HepG2 (cell line): ENCODE measurements around the gene ADRA1B. TPM values are rescaled to one million over a fixed set of nuclear protein-coding genes. Genes with fewer than 3 reads are reported as not detected.

Source experiments
- ATAC-seq: fragments of 200-7000 bp; cut with Tn5 transposase; 3 replicates; pipeline ENCODE4 v1.9.1; 2020; ENCODE audit warnings: mild to moderate bottlenecking, moderate library complexity
- BruUV-seq: library from RNA; stranded (reverse); fragments of 400-500 nt; replicated peaks from 2 replicates; lab custom pipeline; 2021; lab: Mats Ljungman, UMichigan
- CTCF ChIA-PET: fragments of 300-600 bp; formaldehyde crosslinking; extraction: SDS; loops from one replicate; lab custom pipeline; 2021; ENCODE audit warnings: low total read pairs, inconsistent platforms, low intra/inter-chr PET ratio; lab: Yijun Ruan, JAX
- POLR2A ChIA-PET: fragments of 350-600 bp; sonication (Branson Sonifier 250); formaldehyde crosslinking; loops from one replicate; lab custom pipeline; 2020; ENCODE audit warnings: antibody characterized with exemption, inconsistent platforms; lab: Yijun Ruan, JAX
- DNase-seq: peaks from one replicate; pipeline ENCODE4 v3.0.0-alpha.2; 2015; ENCODE audit warnings: low spot score
- FAIRE-seq: peaks from 3 replicates; lab custom pipeline; 2011; peaks lifted over from hg19 to GRCh38; lab: Jason Lieb, UNC
- H2AFZ ChIP-seq: one replicate; pipeline ENCODE4 v1.6.1; 2011; ENCODE audit warnings: low read length, inconsistent platforms
- H3K27ac ChIP-seq: fragments of 300-600 bp; 3 replicates; pipeline ENCODE4 v1.8.0; 2011; ENCODE audit warnings: mixed run types, mild to moderate bottlenecking, mixed read lengths, low read length, inconsistent platforms; ENCODE audit not compliant: insufficient read depth; ENCODE audit errors: extremely low read length
- H3K27me3 ChIP-seq, 2 experiments: fragments of 200-600 bp in 1 of 2; 2 replicates in 1 of 2; 3 replicates in 1 of 2; pipeline versions ENCODE4 v1.6.0 to v1.8.0; 2011; ENCODE audit warnings: low read length in 2 of 2, mild to moderate bottlenecking in 2 of 2, moderate library complexity in 2 of 2, inconsistent platforms in 1 of 2; ENCODE audit not compliant: insufficient read depth in 2 of 2, control insufficient read depth in 1 of 2
- H3K36me3 ChIP-seq, 2 experiments: fragments of 200-600 bp in 1 of 2; replicated peaks in 1 of 2; 2 replicates in 1 of 2; 3 replicates in 1 of 2; pipeline versions ENCODE4 v1.5.1 to v1.8.0; 2011; ENCODE audit warnings: low read length in 2 of 2, inconsistent platforms in 1 of 2; ENCODE audit not compliant: insufficient read depth in 2 of 2, control insufficient read depth in 1 of 2
- H3K4me1 ChIP-seq: 2 replicates; pipeline ENCODE4 v1.5.1; 2012; ENCODE audit warnings: low read length, inconsistent platforms; ENCODE audit not compliant: insufficient read depth
- H3K4me2 ChIP-seq: 2 replicates; pipeline ENCODE4 v1.6.0; 2011; ENCODE audit warnings: low read depth, low read length, inconsistent platforms
- H3K4me3 ChIP-seq, 3 experiments: fragments of 200-600 bp in 1 of 3; sonication (generic), shearing (Covaris generic) in 1 of 3; replicated peaks in 1 of 3; 2 replicates each; pipeline ENCODE4 v1.5.1; 2011 to 2016; ENCODE audit warnings: low read length in 3 of 3, inconsistent platforms in 2 of 3, low read depth in 2 of 3, mild to moderate bottlenecking in 2 of 3, control low read depth in 1 of 3, mixed read lengths in 1 of 3; ENCODE audit not compliant: insufficient read depth in 1 of 3
- H3K79me2 ChIP-seq: one replicate; pipeline ENCODE4 v1.6.1; 2011; ENCODE audit warnings: low read length, inconsistent platforms; ENCODE audit not compliant: insufficient read depth
- H3K9ac ChIP-seq: 2 replicates; pipeline ENCODE4 v1.6.0; 2011; ENCODE audit warnings: mild to moderate bottlenecking, low read depth, low read length, inconsistent platforms; ENCODE audit not compliant: insufficient read depth
- H3K9me3 ChIP-seq: 2 replicates; pipeline ENCODE4 v1.5.1; 2012; ENCODE audit warnings: mild to moderate bottlenecking, low read length
- H4K20me1 ChIP-seq: 2 replicates; pipeline ENCODE4 v1.6.0; 2011; ENCODE audit warnings: inconsistent platforms, mild to moderate bottlenecking, low read length, moderate library complexity; ENCODE audit not compliant: insufficient read depth
- ATM ChIP-seq: fragments of 450-650 bp; IDR thresholded peaks from 2 replicates; pipeline ENCODE4 v1.7.1; 2017; ENCODE audit warnings: mild to moderate bottlenecking, borderline replicate concordance
- PTBP1 ChIP-seq: fragments of 200-400 bp; formaldehyde crosslinking; IDR thresholded peaks from 2 replicates; pipeline ENCODE4 v1.6.1; 2018; ENCODE audit warnings: low read length, low read depth; ENCODE audit not compliant: poor library complexity, severe bottlenecking
- RNF2 ChIP-seq: fragments of 450-650 bp; conservative IDR thresholded peaks from 2 replicates; pipeline ENCODE4 v1.6.1; 2016; ENCODE audit warnings: low read depth
- WGBS: methylation state at CpG from one replicate; pipeline ENCODE4 v1.1.6; 2017; ENCODE audit warnings: low lambda C conversion rate; 5-methylcytosine and 5-hydroxymethylcytosine counted together
- in situ Hi-C: cut with HindIII; loops from 2 replicates; pipeline ENCODE4 v1.10.0; 2017; ENCODE audit warnings: low pct_unique_long_range_greater_than_20kb; ENCODE audit not compliant: extremely low pct_ligation_motif_present
- intact Hi-C: fragments of 100-400 bp; cut with micrococcal nuclease; formaldehyde crosslinking; loops from one replicate; pipeline ENCODE4 v1.10.0; 2022; ENCODE audit not compliant: unreplicated experiment
- polyA plus RNA-seq, 8 experiments: library from polyadenylated mRNA; depleted of rRNA in 3 of 8; stranded (reverse) in 7 of 8; unstranded in 1 of 8; fragments of >200 nt; fragmentation: Illumina TruSeq in 4 of 8; extraction: Trizol in 4 of 8; gene quantifications; 2 replicates each; pipeline versions ENCODE4 v1.2.1 to v1.2.3, GENCODE V29; 2011 to 2016; ENCODE audit warnings: low read depth in 4 of 8, missing spikeins in 1 of 8, mixed read lengths in 1 of 8; ENCODE audit not compliant: insufficient read depth in 1 of 8
- total RNA-seq, 5 experiments: library from RNA; depleted of rRNA; stranded (reverse); fragments of >200 nt; fragmentation: Illumina TruSeq; extraction: Trizol; gene quantifications; 2 replicates each; pipeline ENCODE4 v1.2.3, GENCODE V29; 2016; ENCODE audit warnings: low read depth in 1 of 5

The ADRA1B gene
- total and polyA plus RNA-seq, 2 of the 13 experiments (the other 11 are each of a cell fraction or from before 2014, with no cell fraction given): not detected

DNA sequence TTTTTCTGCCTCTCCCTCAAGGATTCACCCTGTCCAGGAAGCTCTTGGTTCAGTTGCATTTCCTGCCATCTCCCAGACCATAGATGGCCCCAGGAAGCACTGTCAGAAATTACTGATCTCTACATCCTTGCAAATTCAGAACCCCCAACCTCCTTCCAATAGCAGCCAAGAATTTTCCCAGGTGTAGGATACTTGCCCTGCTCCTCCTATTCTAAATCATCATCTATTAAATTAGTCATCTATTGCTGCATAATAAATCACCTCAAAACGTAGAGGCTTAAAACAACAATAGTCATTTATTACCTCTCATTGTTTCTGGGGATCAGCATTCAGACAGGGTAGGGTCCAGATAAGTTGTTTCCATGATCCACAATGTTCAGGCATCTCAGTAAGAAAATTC lies 26.1 kb upstream of the ADRA1B start:
- H3K9me3 ChIP-seq: no peaks in the 10 kb centered on the region
- BruUV-seq: no TSS peak
- no peak for TF ChIP-seq RNF2
- no peak overlapping the region for H3K9ac ChIP-seq
- POLR2A ChIA-PET: no interaction called here
- H3K36me3 ChIP-seq: no peaks in the 10 kb centered on the region
- H3K79me2 ChIP-seq: no peaks in the 10 kb centered on the region
- no peak for DNase-seq
- H3K4me2 ChIP-seq: no peak overlapping the region
- ATAC-seq: no peak
- no peaks in the 10 kb centered on the region for H3K27me3 ChIP-seq
- CTCF ChIA-PET: no interaction called here
- H2AFZ ChIP-seq: no peak overlapping the region
- in situ Hi-C loops (no loop called here), intact Hi-C loops (no loop called here)
- H3K27ac ChIP-seq: no peak overlapping the region
- no peak overlapping the region for H3K4me3 ChIP-seq
- no peaks in the 10 kb centered on the region for H4K20me1 ChIP-seq
- FAIRE-seq: no peak
- WGBS: 0% methylated on average over 1 of the region's 1 CpG
- H3K4me1 ChIP-seq: no peaks in the 10 kb centered on the region

GRCh38 chr5:159891371-159891770 lies 24.9 kb upstream of the ADRA1B start:
- no peak for DNase-seq
- H4K20me1 ChIP-seq: no peaks in the 10 kb centered on the region
- no TSS peak for BruUV-seq
- H3K27me3 ChIP-seq: no peaks in the 10 kb centered on the region
- no peak for ATAC-seq
- no peak for FAIRE-seq
- intact Hi-C loops: no loop called here
- in situ Hi-C loops: no loop called here
- no peak overlapping the region for H2AFZ ChIP-seq
- no peak for TF ChIP-seq ATM
- no peak for TF ChIP-seq RNF2
- TF ChIP-seq PTBP1: no peak
- H3K9me3 ChIP-seq: no peaks in the 10 kb centered on the region
- WGBS: 71% methylated on average over 5 of the region's 5 CpGs
- H3K4me3 ChIP-seq: no peak overlapping the region
- H3K36me3 ChIP-seq: no peaks in the 10 kb centered on the region
- no peak overlapping the region for H3K27ac ChIP-seq
- ChIA-PET CTCF (no interaction called here), POLR2A (no interaction called here)
- H3K9ac ChIP-seq: no peak overlapping the region
- H3K79me2 ChIP-seq: no peaks in the 10 kb centered on the region
- no peak overlapping the region for H3K4me2 ChIP-seq
- H3K4me1 ChIP-seq: no peaks in the 10 kb centered on the region
